WTC11 (cell line): ENCODE measurements around the gene BCOR. TPM values are rescaled to one million over a fixed set of nuclear protein-coding genes. Genes with fewer than 3 reads are reported as not detected.

Experiments
- ATAC-seq: fragments of 200-7000 bp; cut with Tn5 transposase; 2 replicates; pipeline ENCODE4 v1.10.0; 2021; ENCODE audit warnings: mild to moderate bottlenecking, moderate library complexity
- CTCF ChIA-PET: fragments of 300-600 bp; sonication (Branson Sonifier 250); formaldehyde crosslinking; loops from one replicate; lab custom pipeline; 2021; ENCODE audit warnings: antibody characterized with exemption; lab: Charles Lee
- POLR2A ChIA-PET: fragments of 350-600 bp; sonication (Branson Sonifier 250); formaldehyde crosslinking; loops from one replicate; lab custom pipeline; 2021; ENCODE audit warnings: antibody characterized with exemption; lab: Charles Lee
- DNase-seq: peaks from one replicate; pipeline ENCODE4 v3.0.0; 2021; ENCODE audit warnings: low spot score
- H3K27ac Mint-ChIP-seq: 2 replicates; pipeline ENCODE4 v1.8.0; 2021; ENCODE audit warnings: mixed read lengths
- H3K27me3 Mint-ChIP-seq: 2 replicates; pipeline ENCODE4 v1.8.0; 2021; ENCODE audit warnings: low read depth, mild to moderate bottlenecking, moderate library complexity, mixed read lengths
- H3K36me3 Mint-ChIP-seq: 2 replicates; pipeline ENCODE4 v1.8.0; 2021; ENCODE audit warnings: mixed read lengths
- H3K4me1 Mint-ChIP-seq: 2 replicates; pipeline ENCODE4 v1.8.0; 2022; ENCODE audit warnings: mixed read lengths
- H3K4me3 Mint-ChIP-seq: 2 replicates; pipeline ENCODE4 v1.8.0; 2021; ENCODE audit warnings: mild to moderate bottlenecking, moderate library complexity, mixed read lengths
- H3K9me3 Mint-ChIP-seq: 2 replicates; pipeline ENCODE4 v1.8.0; 2021; ENCODE audit warnings: mixed read lengths
- AFF4 ChIP-seq: sonication (generic); formaldehyde crosslinking; IDR thresholded peaks from 2 replicates; pipeline ENCODE4 v1.8.1; 2023; ENCODE audit warnings: mild to moderate bottlenecking, missing genetic modification reagents, borderline replicate concordance
- CBFB ChIP-seq: sonication (generic); formaldehyde crosslinking; IDR thresholded peaks from 2 replicates; pipeline ENCODE4 v1.8.1; 2022; ENCODE audit warnings: mild to moderate bottlenecking, low read depth, missing genetic modification reagents
- CREB1 ChIP-seq: sonication (generic); formaldehyde crosslinking; IDR thresholded peaks from 2 replicates; pipeline ENCODE4 v1.8.0; 2023; ENCODE audit warnings: mild to moderate bottlenecking, missing genetic modification reagents
- CREM ChIP-seq: sonication (generic); formaldehyde crosslinking; IDR thresholded peaks from 2 replicates; pipeline ENCODE4 v1.8.1; 2022; ENCODE audit warnings: mild to moderate bottlenecking, missing genetic modification reagents, moderate library complexity
- CTCF ChIP-seq: fragments of 200-600 bp; IDR thresholded peaks from 2 replicates; pipeline ENCODE4 v1.8.0; 2022; ENCODE audit warnings: antibody characterized with exemption
- E2F5 ChIP-seq: sonication (generic); formaldehyde crosslinking; IDR thresholded peaks from 2 replicates; pipeline ENCODE4 v1.8.1; 2022; ENCODE audit warnings: mild to moderate bottlenecking, moderate library complexity, missing genetic modification reagents
- ELF4 ChIP-seq: sonication (generic); formaldehyde crosslinking; IDR thresholded peaks from 2 replicates; pipeline ENCODE4 v1.8.1; 2022; ENCODE audit warnings: low read depth, mild to moderate bottlenecking, moderate library complexity, missing genetic modification reagents
- EMX1 ChIP-seq: fragments of 250-450 bp; sonication (Bioruptor Pico); IDR thresholded peaks from 2 replicates; pipeline ENCODE4 v1.8.0; 2021; ENCODE audit warnings: mild to moderate bottlenecking
- ETV6 ChIP-seq: sonication (generic); formaldehyde crosslinking; IDR thresholded peaks from 2 replicates; pipeline ENCODE4 v1.8.1; 2022; ENCODE audit warnings: mild to moderate bottlenecking, missing genetic modification reagents
- FOXP1 ChIP-seq: sonication (generic); formaldehyde crosslinking; IDR thresholded peaks from 2 replicates; pipeline ENCODE4 v1.8.0; 2022; ENCODE audit warnings: missing genetic modification reagents, mild to moderate bottlenecking, moderate library complexity, borderline replicate concordance
- HMGA2 ChIP-seq: fragments of 250-450 bp; sonication (Bioruptor Pico); IDR thresholded peaks from 2 replicates; pipeline ENCODE4 v1.4.0; 2021; ENCODE audit warnings: mild to moderate bottlenecking, moderate library complexity
- IRF2 ChIP-seq: sonication (generic); formaldehyde crosslinking; IDR thresholded peaks from 2 replicates; pipeline ENCODE4 v1.8.0; 2022; ENCODE audit warnings: low read depth, missing genetic modification reagents, borderline replicate concordance
- MAX ChIP-seq: sonication (generic); formaldehyde crosslinking; IDR thresholded peaks from 2 replicates; pipeline ENCODE4 v1.8.0; 2022; ENCODE audit warnings: mild to moderate bottlenecking, missing genetic modification reagents
- STAT6 ChIP-seq: sonication (generic); formaldehyde crosslinking; conservative IDR thresholded peaks from 2 replicates; pipeline ENCODE4 v1.8.1; 2023; ENCODE audit warnings: mild to moderate bottlenecking, low read depth, missing genetic modification reagents, moderate library complexity
- TCF7 ChIP-seq: sonication (generic); formaldehyde crosslinking; IDR thresholded peaks from 2 replicates; pipeline ENCODE4 v1.8.0; 2022; ENCODE audit warnings: mild to moderate bottlenecking, low read depth, missing genetic modification reagents, moderate library complexity
- TEAD1 ChIP-seq: sonication (generic); formaldehyde crosslinking; IDR thresholded peaks from 2 replicates; pipeline ENCODE4 v1.8.0; 2022; ENCODE audit warnings: mild to moderate bottlenecking, missing genetic modification reagents
- ZBTB21 ChIP-seq: sonication (generic); formaldehyde crosslinking; IDR thresholded peaks from 2 replicates; pipeline ENCODE4 v1.8.1; 2023; ENCODE audit warnings: mild to moderate bottlenecking, missing genetic modification reagents, borderline replicate concordance
- ZNF671 ChIP-seq: fragments of 250-450 bp; sonication (Bioruptor Pico); IDR thresholded peaks from 2 replicates; pipeline ENCODE4 v1.8.0; 2021; ENCODE audit warnings: mild to moderate bottlenecking
- total RNA-seq: library from RNA; stranded (reverse); gene quantifications from 3 replicates; pipeline ENCODE4 v1.2.3, GENCODE V29; 2021

BCOR gene
- total RNA-seq, 1 experiment from 2014 or later = 44.5 TPM

GRCh38 chrX:40095583-40096394 is 2.0 kb downstream of the BCOR start (continued):
- no peak for TF ChIP-seq STAT6 (CRISPR knock-in tag)

- no peaks in the 10 kb centered on the region for H3K9me3 Mint-ChIP-seq
- TF ChIP-seq CBFB (no peak), ZNF671 (CRISPR knock-in tag) (no peak), HMGA2 (CRISPR knock-in tag) (no peak), CREB1 (CRISPR knock-in tag) (no peak), ELF4 (CRISPR knock-in tag) (no peak), CTCF (no peak)
- H3K27me3 Mint-ChIP-seq = peaks cover 12% of the 10 kb centered on the region
- peaks cover 23% of the 10 kb centered on the region for H3K4me1 Mint-ChIP-seq
- H3K4me3 Mint-ChIP-seq = peak overlapping the region; percentile 90
- CTCF ChIA-PET = interaction anchor here (1.2 kb wide), 1 partner anchor 38 kb away, joined by 3 read pairs; no protein-coding TSS in a partner anchor
- ATAC-seq = no peak
- peak overlapping the region; percentile 67; the same call in 1 of the 2 replicates for H3K27ac Mint-ChIP-seq
- DNase-seq = no peak
- peaks cover 8% of the 10 kb centered on the region; the same call in 1 of the 2 replicates for H3K36me3 Mint-ChIP-seq
- POLR2A ChIA-PET = interaction anchor here (0.8 to 4.9 kb wide), 2 partner anchors 10 to 74 kb away, joined by 9 to 17 read pairs; no protein-coding TSS in a partner anchor
Measured at GRCh38 chrX:40094900-40095582, 2.7 kb downstream of the BCOR start.

GRCh38 chrX:40094041-40094899 is 3.5 kb downstream of the BCOR start:
- Mint-ChIP-seq H3K4me1 (peaks cover 19% of the 10 kb centered on the region), H3K27me3 (peaks cover 4% of the 10 kb centered on the region), H3K36me3 (peaks cover 8% of the 10 kb centered on the region; the same call in 1 of the 2 replicates), H3K9me3 (no peaks in the 10 kb centered on the region), H3K4me3 (peak overlapping the region; percentile 90), H3K27ac (no peak overlapping the region)
- ChIA-PET POLR2A (interaction anchor here (4.9 kb wide), 1 partner anchor 11 kb away, joined by 17 read pairs; no protein-coding TSS in a partner anchor), CTCF (interaction anchor here (0.7 to 1.3 kb wide), 3 partner anchors 15 to 54 kb away, joined by 3 read pairs; no protein-coding TSS in a partner anchor)
- ATAC-seq (no peak), DNase-seq (peak; percentile 49)
- no peak for TF ChIP-seq TCF7 (CRISPR knock-in tag)
- no peak for TF ChIP-seq E2F5 (CRISPR knock-in tag)
- no peak for TF ChIP-seq AFF4
- no peak for TF ChIP-seq FOXP1 (CRISPR knock-in tag)
- TF ChIP-seq HMGA2 (CRISPR knock-in tag) = no peak
- TF ChIP-seq IRF2 = no peak
- TF ChIP-seq ETV6 (CRISPR knock-in tag) = no peak
- no peak for TF ChIP-seq EMX1 (CRISPR knock-in tag)
- no peak for TF ChIP-seq TEAD1 (CRISPR knock-in tag)
- TF ChIP-seq CREM = no peak
- no peak for TF ChIP-seq ZBTB21 (CRISPR knock-in tag)
- no peak for TF ChIP-seq MAX (CRISPR knock-in tag)
- no peak for TF ChIP-seq ZNF671 (CRISPR knock-in tag)
- no peak for TF ChIP-seq CBFB
